Posterior cingulate gyrus (tissue), 11 donors: ENCODE results near the gene SHROOM2.
"Not testable (repeated sequence)": the region's sequence is repeated elsewhere in the genome, so short reads cannot be mapped to it uniquely, and the experiment has no call there.

Experiments
- DNase-seq, 10 donors: peaks; one replicate each; pipeline versions ENCODE4 v3.0.0 to v3.0.0-alpha.2; 2020 to 2021; ENCODE audit warnings: mixed read lengths in 3 of 10
- intact Hi-C: fragments of 100-400 bp; cut with DNase I; formaldehyde crosslinking; loops from one replicate; pipeline ENCODE4 v1.15.1; 2023

SHROOM2 gene

DNA sequence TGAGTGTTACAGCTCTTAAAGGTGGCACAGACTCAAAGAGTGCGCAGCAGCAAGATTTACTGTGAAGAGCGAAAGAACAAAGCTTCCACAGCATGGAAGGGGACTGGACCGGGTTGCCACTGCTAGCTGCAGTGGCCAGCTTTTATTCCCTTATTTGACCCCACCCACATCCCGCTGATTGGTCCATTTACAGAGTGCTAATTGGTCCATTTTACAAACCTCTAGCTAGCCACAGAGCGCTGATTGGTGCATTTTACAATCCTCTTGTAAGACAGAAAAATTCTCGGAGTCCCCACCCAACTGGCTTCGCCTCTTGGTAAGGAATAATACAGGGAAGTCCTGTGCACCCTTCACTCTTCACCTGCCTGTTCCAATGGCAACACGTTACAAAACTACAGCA lies 1.9 kb upstream of the SHROOM2 start:
- DNase-seq, result no peak
- intact Hi-C loops, result no loop called here

DNA sequence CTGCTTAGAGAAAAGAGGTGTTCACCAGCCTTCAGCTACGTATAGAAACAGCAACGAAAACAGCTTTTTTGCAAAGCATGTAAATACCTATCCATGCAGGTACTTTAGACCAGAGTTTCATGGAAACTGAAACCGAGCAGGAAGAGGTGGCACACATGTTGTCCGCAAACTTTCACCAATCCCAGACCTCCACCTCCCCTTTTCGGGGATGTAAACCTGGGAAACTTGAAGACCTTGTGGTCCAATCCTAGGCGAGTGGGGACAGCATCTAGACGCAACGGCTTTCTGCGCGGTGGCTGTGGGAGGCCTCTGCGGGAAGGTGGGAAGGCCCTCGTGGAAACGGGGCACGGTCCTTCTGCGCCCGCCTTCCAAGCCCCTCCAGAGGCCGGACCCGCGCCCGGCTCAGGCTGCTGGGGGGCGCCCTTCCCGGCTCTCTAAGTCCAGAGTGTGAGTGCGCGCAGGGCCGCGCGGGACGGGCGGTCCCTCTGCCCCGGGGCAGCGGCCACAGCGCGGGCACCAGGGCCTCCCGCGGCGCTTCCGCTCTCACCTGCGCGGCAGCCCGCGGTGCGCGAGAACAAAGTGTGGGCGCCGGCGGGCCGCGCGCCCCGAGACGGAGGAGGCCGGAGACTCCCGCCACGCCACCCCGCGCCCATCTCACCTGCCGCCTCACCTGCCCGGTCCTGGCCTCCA lies 830 bp upstream of the SHROOM2 start:
- intact Hi-C loops, result no loop called here
- no peak for DNase-seq

DNA sequence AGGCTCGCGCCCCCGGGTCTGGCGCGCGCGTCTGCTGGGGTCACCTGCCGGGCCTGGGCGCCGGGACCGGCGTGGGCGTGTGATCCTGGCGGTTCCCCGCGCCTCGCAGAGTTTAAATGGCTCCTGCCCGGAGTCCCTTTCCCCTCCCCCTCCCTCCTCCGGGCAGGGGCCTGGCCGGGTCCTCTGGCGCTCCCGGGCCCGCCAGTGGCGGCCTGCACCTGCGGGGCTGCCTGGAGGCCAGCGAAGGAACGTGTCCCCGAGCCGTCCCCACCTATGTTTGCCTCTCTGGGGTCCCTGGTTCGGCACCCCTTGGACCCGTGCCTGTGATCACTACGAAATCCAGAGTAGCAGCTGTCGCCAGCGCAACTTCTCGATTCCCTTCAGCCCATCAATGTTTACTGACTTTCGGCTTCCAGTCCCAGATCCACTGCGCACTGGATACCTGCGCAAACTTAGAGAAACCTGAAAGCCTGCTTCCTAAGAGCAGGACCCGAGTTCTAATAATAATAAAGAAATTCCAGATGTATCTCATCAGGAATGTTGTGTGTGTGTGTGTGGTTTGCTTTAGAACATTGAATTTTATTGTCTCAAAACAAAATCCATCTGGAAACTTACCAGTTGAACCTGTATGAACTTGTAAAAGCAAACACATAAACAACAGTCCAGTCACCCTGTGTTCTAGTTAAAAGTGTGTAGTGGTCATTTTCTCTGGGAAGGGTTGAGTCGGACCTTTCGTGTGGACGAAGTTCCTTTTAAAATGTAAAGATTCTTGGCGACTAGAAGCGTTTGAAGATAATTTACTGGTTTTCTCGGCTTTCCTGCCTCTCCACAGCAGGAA lies 788 bp downstream of the SHROOM2 start:
- DNase-seq, result peak in 1 of 10 donors; percentile 23
- intact Hi-C loops, result no loop called here

DNA sequence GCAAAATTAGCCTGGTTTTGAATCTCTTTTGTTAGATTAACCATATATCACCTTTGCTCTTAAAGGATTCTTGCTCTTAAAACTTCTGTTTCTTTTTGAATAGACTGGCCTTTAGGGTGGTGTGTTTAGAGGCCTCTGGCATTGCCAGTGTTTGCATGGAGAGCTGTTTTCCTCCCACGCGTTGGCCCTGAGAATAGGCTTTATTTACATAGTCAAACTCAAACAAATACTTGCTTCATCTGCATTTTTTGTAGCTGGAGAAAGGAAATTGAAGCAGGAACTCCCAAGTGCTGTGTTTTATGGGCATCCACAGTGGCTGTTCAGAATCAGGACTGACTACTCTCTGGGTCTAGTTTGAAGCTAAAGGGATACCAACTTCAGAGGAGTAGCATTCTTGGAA lies 2.7 kb downstream of the SHROOM2 start:
- intact Hi-C loops, result no loop called here
- no peak for DNase-seq

DNA sequence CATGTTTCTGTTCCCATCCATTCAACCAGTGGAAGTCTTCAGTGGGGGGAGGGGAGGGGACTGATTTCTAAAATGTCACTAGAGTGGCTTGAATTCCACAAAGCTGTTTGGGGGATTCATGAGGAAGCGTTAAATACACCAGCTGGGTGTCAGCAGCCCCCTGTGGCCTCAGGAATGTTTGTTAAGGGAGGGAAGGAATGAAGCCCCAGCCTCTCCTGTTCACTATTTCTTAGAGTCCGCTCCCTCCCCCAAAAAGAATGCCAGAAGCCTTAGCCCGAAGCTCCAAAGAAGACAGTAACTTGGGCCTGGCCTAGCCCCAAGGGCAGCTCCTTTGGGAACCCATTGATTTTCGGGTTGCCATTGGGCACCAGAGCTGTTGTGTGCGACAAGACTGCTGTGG lies 3.3 kb downstream of the SHROOM2 start:
- intact Hi-C loops, result no loop called here
- peak in 1 of 10 donors; percentile 43 for DNase-seq

DNA sequence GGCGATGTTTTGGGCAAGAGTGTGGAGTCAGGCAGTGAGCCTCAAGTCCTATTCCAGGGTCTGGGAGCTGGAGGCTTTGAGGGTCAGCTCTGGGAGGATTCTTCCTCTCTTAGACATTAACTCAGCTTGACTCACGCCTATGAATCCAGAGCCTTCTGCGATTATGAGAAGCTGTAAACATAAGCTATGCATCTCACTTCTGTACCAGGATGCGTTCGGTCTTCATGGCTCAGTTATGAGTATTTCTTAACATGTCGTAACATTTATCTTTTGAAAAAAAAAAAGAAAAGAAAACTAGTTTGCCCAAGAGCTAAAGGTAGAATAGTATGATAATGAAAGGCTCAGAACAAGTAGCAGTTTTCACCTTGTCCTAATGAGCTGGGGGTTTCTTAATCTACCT lies 4.6 kb downstream of the SHROOM2 start:
- DNase-seq, result no peak
- intact Hi-C loops, result no loop called here

DNA sequence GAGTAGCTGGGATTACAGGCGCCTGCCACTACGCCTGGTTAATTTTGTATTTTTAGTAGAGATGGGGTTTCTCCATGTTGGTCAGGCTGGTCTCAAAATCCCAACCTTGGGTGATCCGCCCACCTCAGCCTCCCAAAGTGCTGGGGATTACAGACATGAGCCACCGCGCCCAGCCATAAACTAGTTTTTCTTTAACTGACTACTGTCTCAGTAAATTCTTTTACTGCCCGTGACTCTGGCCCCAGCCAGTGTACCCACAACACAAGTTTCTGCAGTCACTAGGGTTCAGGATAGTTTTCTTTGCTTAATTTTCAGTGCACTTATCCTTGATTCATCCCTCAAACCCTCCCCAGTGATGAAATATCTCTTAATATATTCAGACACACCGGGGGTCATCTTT lies 8.3 kb downstream of the SHROOM2 start:
- intact Hi-C loops, result no loop called here

DNA sequence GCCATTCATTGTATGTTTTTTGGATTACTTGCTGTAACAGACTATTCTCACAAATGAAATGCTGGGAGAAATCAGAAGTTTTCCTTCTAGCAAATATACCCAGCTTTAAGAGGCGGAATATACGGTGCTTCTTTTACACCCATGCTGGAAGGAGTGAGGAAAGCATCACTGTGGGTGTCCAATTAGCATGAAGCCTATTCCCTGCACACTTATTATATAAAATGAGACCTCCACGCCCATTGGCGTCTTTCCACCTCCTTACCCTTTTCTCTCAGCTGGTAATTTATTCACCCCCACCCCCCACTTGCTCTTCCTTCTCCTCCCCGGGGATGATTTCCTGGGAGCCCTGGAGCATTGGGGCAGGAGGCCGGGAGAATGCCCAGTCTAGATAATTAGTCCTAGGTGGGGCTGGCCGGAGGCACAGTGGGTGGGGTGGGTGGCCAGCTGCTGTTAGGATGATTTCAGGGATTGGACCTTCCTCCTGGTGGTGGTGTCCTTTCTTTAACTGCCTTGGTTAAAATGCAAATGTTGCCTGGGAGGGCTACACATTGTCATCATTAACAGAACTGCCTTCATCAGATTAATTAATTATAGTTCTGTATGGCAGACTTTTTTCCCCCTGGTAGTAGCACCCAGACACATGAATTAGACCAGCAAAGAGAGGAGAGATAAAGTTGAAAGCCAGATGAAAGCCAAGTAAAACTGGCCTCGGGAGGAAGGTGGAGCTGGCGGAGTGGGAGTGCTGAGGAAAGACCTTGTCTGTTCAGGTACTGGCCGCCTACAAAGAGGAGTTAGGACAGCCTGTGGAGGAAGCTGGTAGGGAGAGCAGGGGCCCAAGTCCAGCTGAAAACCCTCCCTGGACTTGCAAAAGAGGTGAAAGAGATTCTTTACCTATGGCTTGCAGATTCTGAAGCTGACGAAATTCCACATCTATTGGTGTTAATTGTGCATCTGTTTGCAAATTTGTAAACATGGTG lies 11.4 kb downstream of the SHROOM2 start:
- intact Hi-C loops, result no loop called here
- peak in 1 of 10 donors; percentile 17 for DNase-seq

More for the DNA sequence above, 8.3 kb downstream of the SHROOM2 start:
- DNase-seq, result no peak

DNA sequence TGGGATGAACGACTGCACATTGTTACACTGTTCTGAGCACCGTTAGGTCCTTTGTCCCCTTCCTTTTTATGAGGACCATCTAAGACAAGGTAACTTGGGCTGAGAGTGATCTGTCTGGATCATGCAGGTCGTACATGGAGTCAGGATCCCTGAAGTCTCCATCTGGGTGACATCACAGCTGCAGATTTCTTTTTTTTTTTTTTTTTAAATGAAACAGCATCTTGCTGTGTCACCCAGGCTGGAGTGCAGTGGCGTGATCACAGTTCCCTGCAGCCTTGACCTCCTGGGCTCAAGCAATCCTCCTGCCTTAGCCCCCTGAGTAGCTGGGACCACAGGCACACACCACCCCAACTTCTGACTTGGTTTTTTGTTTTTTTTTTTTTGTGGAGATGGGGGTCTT lies 16.5 kb downstream of the SHROOM2 start:
- peak in 1 of 10 donors; percentile 6 for DNase-seq
- intact Hi-C loops, result no loop called here

DNA sequence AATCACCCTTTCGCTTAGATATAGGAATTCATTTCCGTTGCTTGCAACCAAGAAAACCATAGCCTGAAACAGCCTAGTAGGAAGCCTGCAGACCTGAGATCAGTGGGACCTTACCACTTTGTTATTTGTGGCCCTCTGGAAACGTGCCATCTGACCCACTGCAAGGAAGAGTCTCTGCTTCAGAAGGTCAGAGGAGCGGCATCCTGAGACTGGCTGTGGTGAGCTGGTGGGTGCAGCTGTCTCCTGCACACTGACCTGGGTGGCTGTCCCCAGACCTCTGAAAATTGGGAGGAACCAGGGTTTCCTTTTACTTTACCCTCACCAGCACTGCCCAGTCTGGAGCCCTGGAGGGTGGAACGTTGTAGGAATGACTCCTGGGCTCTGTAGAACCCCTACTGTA lies 18.2 kb downstream of the SHROOM2 start:
- DNase-seq, result peak in 1 of 10 donors; percentile 3
- intact Hi-C loops, result no loop called here

DNA sequence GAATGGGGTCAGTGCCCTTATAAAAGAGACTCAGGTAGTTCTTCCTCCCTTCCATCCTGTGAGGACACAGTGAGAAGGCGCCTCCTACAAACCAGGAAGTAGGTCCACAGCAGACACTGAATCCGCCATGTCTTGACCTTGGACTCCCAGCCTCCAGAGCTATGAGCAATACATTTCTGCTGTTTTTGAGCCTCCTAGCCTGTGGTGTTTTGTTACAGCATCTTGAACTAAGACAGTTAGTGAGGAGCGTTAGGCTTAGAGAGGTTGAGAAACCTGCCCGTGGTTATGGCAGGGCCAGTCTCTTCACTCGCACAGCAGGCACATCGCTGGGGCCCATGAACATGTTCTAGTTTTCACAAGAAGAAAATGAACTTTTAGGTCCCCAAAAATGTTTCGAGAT lies 19.7 kb downstream of the SHROOM2 start:
- intact Hi-C loops, result no loop called here
- peak in 1 of 10 donors; percentile 52 for DNase-seq

DNA sequence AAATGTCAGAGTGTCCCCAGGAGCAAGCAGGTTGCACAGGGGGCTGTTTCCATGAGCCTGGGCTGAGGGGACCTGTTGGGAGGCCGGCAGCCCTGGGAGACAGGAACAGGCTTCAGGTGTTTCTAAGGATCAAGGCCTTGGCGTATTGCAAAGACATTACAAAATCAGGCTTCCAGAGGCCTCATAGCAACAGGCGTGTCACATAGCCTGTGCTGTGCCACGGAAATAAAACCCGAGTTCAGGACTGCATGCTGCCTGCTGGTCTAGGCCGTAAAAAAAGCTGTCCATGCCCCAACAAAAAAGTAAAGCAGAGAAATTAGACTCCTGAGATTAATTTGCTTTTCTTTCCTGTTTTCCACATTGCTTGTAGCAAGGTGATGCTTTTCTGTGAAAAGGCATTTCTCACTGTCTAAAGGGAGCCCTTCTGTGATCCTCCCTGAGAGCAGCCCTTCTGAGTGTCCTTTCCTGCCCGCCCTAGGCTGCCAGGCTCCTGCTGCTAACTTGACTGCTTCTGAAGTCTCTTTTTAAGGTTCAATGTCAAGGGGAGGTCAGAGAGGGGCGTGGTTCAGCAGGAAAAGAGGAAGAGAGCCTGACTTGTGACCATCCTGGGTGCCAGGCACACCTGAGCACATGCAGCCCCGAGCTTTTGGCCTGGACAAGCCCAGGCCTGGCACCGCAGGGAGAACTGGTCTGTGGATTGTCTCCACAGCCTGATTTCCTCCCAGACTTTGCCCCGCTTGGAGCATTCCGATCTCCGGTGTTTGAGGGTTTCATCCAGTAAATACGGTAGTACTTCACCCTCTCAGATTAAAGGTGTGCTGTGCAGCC lies 21.3 kb downstream of the SHROOM2 start:
- intact Hi-C loops, result no loop called here
- peak in 1 of 10 donors; percentile 53 for DNase-seq

DNA sequence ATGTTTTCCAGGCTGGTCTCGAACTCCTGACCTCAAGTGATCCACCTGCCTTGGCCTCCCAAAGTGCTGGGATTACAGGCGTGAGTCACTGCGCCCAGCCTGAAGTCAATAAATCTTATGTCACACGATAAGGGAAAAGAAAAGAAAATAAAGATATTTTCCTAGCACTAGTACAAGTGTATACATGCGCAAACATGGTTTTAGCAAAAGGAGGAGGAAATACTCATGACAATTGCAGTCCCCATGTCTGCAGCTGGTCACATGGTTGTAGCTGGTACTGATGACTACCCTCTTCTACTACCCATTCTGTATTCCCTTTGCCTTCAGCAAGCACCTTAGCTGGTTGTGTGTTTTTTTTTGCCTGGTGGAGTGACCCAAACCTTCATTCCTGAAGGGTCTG lies 23.6 kb downstream of the SHROOM2 start:
- DNase-seq, intact Hi-C loops: not testable (repeated sequence)

DNA sequence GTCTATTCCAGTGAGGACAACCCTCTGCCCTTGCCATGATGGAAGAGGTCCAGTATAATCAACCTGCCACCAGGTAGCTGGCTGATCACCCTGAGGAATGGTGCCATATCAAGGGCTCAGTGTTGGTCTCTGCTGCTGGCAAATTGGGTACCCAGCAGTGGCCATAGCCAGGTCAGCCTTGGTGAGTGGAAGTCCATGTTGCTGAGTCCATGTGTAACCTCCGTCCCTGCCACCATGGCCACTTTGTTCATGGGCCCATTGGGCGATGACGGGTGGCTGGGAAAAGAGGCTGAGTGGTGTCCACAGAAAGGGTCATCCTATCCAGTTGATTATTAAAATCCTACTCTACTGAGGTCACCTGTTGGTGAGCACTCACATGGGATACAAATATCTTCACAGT lies 24.9 kb downstream of the SHROOM2 start:
- DNase-seq, result peak in 1 of 10 donors; percentile 62
- intact Hi-C loops, result not testable (repeated sequence)

DNA sequence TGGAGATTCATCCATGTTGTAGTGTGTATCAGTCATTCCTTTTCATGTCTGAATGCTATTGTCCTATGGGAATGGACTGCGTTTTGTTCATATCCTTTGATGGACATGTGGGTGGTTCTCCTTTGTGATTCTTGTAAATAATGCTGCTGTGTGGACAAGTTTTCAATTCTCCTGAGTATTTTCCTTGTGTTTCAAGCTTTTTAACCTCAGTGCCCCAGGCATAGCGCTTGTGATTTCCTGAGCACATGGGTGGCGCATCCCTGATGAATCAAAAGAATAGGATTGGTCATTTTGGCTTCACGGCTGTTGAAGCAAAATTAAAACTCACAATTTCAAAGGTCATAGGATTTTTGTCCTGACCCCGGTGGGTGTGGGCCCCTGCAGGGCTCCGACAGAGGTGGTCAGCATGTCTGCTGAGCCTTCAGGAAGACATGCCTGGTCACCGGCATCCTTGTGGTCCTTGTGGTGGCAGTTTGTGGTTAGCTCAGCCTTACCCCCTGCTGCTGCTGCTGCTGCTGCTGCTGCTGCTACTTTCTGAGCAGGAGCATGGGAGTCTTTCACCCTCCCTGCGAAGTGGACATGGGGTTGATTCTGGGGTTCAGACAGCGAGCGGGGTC lies 30.0 kb downstream of the SHROOM2 start:
- peak in 2 of 10 donors; percentile 27 to 40 for DNase-seq
- intact Hi-C loops, result no loop called here

DNA sequence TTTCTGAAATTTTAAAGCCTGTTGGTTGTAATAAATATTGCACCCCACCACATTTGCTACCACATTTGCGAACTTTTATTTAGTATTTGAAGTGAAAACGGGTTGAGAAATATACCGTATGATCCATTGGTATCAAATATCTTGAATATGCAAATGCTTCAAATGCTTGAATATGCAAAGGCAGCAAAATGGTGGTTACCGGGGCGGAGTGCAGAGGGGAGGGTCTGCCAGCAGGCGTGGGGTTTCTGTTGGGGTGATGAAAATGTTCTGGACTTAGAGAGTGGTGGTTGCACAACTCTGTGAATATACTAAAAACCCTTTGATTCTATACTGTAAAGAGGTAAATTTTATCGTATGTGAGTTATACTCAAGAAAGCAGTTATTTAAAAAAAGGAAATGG lies 35.3 kb downstream of the SHROOM2 start:
- intact Hi-C loops, result no loop called here
- DNase-seq, result peak in 1 of 10 donors; percentile 52

DNA sequence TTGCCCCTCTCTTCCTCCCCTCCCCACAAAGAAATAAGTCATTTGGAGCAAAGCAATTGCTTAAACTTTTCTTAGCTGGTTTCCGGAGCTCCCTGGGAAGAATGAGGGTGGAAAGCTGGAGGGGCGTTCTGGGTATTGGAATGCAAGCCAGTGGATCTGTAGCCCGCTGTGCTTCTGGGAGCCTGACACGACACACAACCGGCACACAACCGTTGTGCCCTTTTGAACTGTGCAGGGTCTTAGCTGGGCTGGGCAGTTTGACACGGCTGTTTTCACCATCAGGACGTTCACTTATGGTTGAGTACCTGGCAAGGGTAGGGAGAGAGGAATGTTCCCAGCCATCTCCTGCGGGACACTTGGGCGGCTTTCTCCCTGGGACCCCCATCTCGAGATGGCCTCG lies 38.3 kb downstream of the SHROOM2 start:
- intact Hi-C loops, result no loop called here
- no peak for DNase-seq

DNA sequence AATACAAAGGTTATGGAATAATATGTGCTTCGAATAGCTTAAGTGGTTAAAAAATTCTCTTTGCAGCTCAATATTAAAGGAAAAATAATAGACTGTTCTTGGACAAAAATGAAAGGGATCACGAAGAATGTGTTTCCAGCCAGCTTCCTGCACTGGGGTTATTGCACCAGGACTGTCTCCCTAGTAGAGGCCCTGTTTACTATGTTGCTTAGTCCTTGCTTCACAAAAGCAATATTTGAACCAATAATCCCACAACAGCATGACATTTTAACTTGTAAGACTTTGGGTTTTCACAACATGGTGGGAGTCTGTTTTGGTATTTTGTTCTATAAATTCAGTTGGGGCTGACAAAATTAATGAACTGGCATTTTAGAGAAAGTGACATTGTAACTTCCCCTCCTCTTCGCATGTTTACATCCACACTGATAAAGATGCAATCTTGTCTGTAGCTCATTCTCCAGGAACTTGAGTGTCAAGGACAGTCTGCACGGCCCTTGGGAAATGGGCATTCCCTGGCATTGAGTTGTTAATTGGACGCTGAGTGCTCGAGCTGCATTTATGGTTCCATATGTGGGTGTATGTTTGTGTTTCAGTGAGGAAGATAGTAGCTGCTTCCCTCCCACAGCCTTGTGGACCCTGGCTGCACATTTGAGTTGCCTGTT lies 39.0 kb downstream of the SHROOM2 start:
- no peak for DNase-seq

DNA sequence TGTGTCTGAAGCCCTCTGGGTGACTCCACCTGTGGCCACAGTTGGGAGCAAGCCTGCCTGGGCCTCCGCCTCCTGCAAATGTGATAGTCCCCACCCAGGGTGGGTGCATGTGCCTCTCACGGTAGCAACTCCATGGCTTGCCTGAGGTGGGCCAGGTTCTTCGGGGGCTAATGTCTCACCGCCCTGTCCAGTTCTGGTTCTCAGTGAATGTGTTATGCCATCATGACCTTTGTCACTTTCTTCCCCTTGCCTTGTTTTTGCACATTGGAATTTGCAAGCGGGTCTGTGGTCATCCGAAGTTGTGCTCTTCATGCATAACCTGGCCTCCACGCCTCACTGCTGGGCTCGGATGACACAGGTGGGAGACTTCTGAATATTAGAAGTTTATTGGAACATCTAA lies 39.7 kb downstream of the SHROOM2 start:
- intact Hi-C loops, result no loop called here
- DNase-seq, result peak in 2 of 10 donors; percentile 24 to 32

More for the DNA sequence above, 39.0 kb downstream of the SHROOM2 start:
- intact Hi-C loops, result no loop called here
